ENCODE measurements around the gene TTLL8.
"Not testable (repeated sequence)": the region's sequence is repeated elsewhere in the genome, so short reads cannot be mapped to it uniquely, and the experiment has no call there.

TTLL8 gene

GRCh38 chr22:50058061-50058905 is at the start of gene TTLL8:
TSS of gene TTLL8 (minus strand) at chr22:50058298.
- no peak for DNase-seq

GRCh38 chr22:50107529-50107928 is 49.4 kb upstream of the TTLL8 start:
- DNase-seq: no peak

- DNase-seq: peak; percentile 35
Observed at GRCh38 chr22:50105208-50106100, 47.4 kb upstream of the TTLL8 start.

GRCh38 chr22:50104141-50104544 is 46.0 kb upstream of the TTLL8 start:
- DNase-seq: no peak

GRCh38 chr22:50102946-50103345 is 44.8 kb upstream of the TTLL8 start:
- DNase-seq: no peak

GRCh38 chr22:50101870-50102565 is 43.9 kb upstream of the TTLL8 start:
- DNase-seq: no peak

- DNase-seq: no peak
Observed at GRCh38 chr22:50098052-50098451, 40.0 kb upstream of the TTLL8 start.

- DNase-seq: no peak
Observed at GRCh38 chr22:50092342-50092741, 34.2 kb upstream of the TTLL8 start.

- no peak for DNase-seq
Observed at GRCh38 chr22:50091092-50091768, 33.1 kb upstream of the TTLL8 start.

GRCh38 chr22:50090412-50090714 is 32.3 kb upstream of the TTLL8 start:
- DNase-seq: no peak

GRCh38 chr22:50089682-50090411 is 31.7 kb upstream of the TTLL8 start, which contains the start of gene MOV10L1:
TSS of gene MOV10L1 (plus strand) at chr22:50090006. CDS start at chr22:50090089, 83 bp downstream.
- DNase-seq: no peak

- no peak for DNase-seq
Observed at GRCh38 chr22:50089231-50089630, 31.1 kb upstream of the TTLL8 start.

GRCh38 chr22:50088096-50088495 is 30.0 kb upstream of the TTLL8 start:
- no peak for DNase-seq

GRCh38 chr22:50087646-50088045 is 29.5 kb upstream of the TTLL8 start:
- no peak for DNase-seq

- DNase-seq: not testable (repeated sequence)
Observed at GRCh38 chr22:50086975-50087374, 28.9 kb upstream of the TTLL8 start.

GRCh38 chr22:50086526-50086925 is 28.4 kb upstream of the TTLL8 start:
- peak; percentile 14 for DNase-seq

- DNase-seq: peak; percentile 8
Observed at GRCh38 chr22:50085211-50085972, 27.3 kb upstream of the TTLL8 start, which contains the start of gene MLC1. TSS of gene MLC1 (minus strand) at chr22:50085426. CDS start at chr22:50084902, 524 bp downstream.

GRCh38 chr22:50084614-50085021 is 26.5 kb upstream of the TTLL8 start:
- DNase-seq: no peak

- no peak for DNase-seq
Observed at GRCh38 chr22:50084080-50084477, 26.0 kb upstream of the TTLL8 start.

- no peak for DNase-seq
Observed at GRCh38 chr22:50083462-50084079, 25.5 kb upstream of the TTLL8 start.

Measured in EL (cell line).